Esophagus muscularis mucosa (tissue), 4 donors: ENCODE data around the gene SMIM28. TPM values are rescaled to one million over a fixed set of nuclear protein-coding genes. Genes with fewer than 3 reads are reported as not detected.
"Not testable (repeated sequence)": the region's sequence is repeated elsewhere in the genome, so short reads cannot be mapped to it uniquely, and the experiment has no call there.

ENCODE experiments used
- DNase-seq: peaks from one replicate; pipeline ENCODE4 v3.0.0-alpha.2; 2017; ENCODE audit errors: extremely low spot score
- H3K27ac ChIP-seq, 4 donors: fragments of 200-600 bp; sonication (generic); replicated peaks in 1 of 4; 1 replicate in 3 of 4; 2 replicates in 1 of 4; pipeline ENCODE4 v1.5.1; 2016 to 2019; ENCODE audit warnings: mild to moderate bottlenecking in 1 of 4
- H3K27me3 ChIP-seq, 4 donors: fragments of 200-600 bp; sonication (generic); one replicate each; pipeline versions ENCODE4 v1.5.1 to v1.6.0; 2016 to 2019
- H3K36me3 ChIP-seq, 4 donors: fragments of 200-600 bp; sonication (generic); one replicate each; pipeline ENCODE4 v1.5.1; 2016 to 2019
- H3K4me1 ChIP-seq, 4 donors: fragments of 200-600 bp; sonication (generic); one replicate each; pipeline ENCODE4 v1.5.1; 2016 to 2019
- H3K4me3 ChIP-seq, 4 donors: fragments of 200-600 bp; sonication (generic); 1 replicate in 2 of 4; 2 replicates in 2 of 4; pipeline ENCODE4 v1.5.1; 2016 to 2019; ENCODE audit warnings: mild to moderate bottlenecking in 4 of 4, moderate library complexity in 1 of 4
- H3K9me3 ChIP-seq, 4 donors: fragments of 200-600 bp; sonication (generic); 1 replicate in 3 of 4; 2 replicates in 1 of 4; pipeline ENCODE4 v1.5.1; 2016 to 2019
- EP300 ChIP-seq: sonication (generic); formaldehyde crosslinking; IDR thresholded peaks from one replicate; pipeline ENCODE4 v1.6.1; 2017; ENCODE audit warnings: antibody characterized with exemption
- POLR2A ChIP-seq: fragments of 450-650 bp; IDR thresholded peaks from one replicate; pipeline ENCODE4 v1.6.1; 2017; ENCODE audit warnings: antibody characterized with exemption, moderate library complexity, mild to moderate bottlenecking, low read depth
- POLR2AphosphoS5 ChIP-seq, 2 donors: sonication (generic); formaldehyde crosslinking; IDR thresholded peaks; one replicate each; pipeline ENCODE4 v1.6.1; 2017; ENCODE audit warnings: antibody characterized with exemption in 2 of 2
- WGBS: methylation state at CpG from one replicate; pipeline ENCODE4 v1.1.5; 2018; 5-methylcytosine and 5-hydroxymethylcytosine counted together
- intact Hi-C: fragments of 100-400 bp; cut with DNase I; formaldehyde crosslinking; loops from one replicate; pipeline ENCODE4 v1.15.1; 2023
- total RNA-seq, 4 donors: library from RNA; depleted of rRNA; stranded (reverse); fragments of >200 nt; gene quantifications; one replicate each; pipeline versions ENCODE4 v1.1.0 to v1.2.1, GENCODE V29; 2016
- TF ChIP-seq, protein P1 (sequence below), 3 experiments: fragments of 200-600 bp in 2 of 3; fragments of 450-650 bp in 1 of 3; sonication (generic) in 2 of 3; IDR thresholded peaks; one replicate each; pipeline ENCODE4 v1.5.1; 2017 to 2019; ENCODE audit warnings: antibody characterized with exemption in 3 of 3, mild to moderate bottlenecking in 2 of 3, moderate library complexity in 1 of 3

Gene SMIM28
- total RNA-seq, 4 donors from 2014 or later = 0.50 TPM; not detected in 3

DNA sequence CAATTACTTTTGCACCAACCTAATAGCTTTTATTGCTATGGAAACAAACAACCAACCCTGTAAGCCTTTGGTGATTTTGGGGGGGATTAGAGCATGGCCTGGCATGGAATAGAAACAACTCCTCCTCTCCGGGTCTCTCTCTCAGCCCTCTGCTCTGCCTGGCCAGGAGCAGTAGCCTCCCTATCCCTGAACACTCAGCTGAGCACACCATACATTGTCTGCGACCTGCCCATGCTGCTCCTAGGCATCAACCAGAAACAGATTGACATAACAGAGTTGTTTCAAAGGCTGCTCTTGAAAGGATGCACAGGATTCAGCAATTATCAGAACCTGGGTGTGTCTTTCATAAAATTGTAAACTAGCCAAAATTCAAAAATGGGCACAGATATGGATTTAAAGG is 29.8 kb upstream of the SMIM28 start:
- peaks cover 3 to 10% (median 6%) of the 10 kb centered on the region in 4 donors for H3K4me1 ChIP-seq
- H3K9me3 ChIP-seq = no peaks in the 10 kb centered on the region
- no peaks in the 10 kb centered on the region for H3K27me3 ChIP-seq
- TF ChIP-seq EP300 = no peak
- TF ChIP-seq POLR2A = no peak
- no peak for TF ChIP-seq POLR2AphosphoS5 (IDR thresholded peaks at IDR 0.05)
- TF ChIP-seq, protein P1, sequence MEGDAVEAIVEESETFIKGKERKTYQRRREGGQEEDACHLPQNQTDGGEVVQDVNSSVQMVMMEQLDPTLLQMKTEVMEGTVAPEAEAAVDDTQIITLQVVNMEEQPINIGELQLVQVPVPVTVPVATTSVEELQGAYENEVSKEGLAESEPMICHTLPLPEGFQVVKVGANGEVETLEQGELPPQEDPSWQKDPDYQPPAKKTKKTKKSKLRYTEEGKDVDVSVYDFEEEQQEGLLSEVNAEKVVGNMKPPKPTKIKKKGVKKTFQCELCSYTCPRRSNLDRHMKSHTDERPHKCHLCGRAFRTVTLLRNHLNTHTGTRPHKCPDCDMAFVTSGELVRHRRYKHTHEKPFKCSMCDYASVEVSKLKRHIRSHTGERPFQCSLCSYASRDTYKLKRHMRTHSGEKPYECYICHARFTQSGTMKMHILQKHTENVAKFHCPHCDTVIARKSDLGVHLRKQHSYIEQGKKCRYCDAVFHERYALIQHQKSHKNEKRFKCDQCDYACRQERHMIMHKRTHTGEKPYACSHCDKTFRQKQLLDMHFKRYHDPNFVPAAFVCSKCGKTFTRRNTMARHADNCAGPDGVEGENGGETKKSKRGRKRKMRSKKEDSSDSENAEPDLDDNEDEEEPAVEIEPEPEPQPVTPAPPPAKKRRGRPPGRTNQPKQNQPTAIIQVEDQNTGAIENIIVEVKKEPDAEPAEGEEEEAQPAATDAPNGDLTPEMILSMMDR (IDR thresholded peaks at IDR 0.05) = no peak
- H3K36me3 ChIP-seq = no peaks in the 10 kb centered on the region
- no peak for DNase-seq
- no peak overlapping the region for H3K27ac ChIP-seq
- intact Hi-C loops = no loop called here
- H3K4me3 ChIP-seq = no peak overlapping the region
- WGBS = 88% methylated on average over 1 of the region's 2 CpGs

DNA sequence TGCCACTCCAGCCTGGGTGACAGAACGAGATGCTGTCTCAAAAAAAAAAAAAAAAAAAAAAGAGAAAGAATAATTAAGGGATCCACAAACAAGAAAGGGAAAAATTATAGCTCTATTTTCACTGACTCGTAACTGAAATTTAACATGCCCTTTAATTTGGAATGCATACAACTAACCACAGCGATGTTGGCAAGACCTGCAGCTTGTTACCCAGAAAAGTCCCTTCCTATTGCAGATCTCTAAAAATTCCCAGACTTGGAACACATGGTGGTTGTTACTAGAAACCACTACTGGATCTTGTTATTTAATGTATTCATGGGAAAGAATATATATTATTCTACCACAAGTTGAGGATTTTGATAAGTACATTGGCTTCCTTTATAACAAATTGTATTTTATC is 27.8 kb upstream of the SMIM28 start:
- 78% methylated on average over 3 of the region's 3 CpGs for WGBS
- no peaks in the 10 kb centered on the region for H3K27me3 ChIP-seq
- H3K9me3 ChIP-seq = no peaks in the 10 kb centered on the region
- TF ChIP-seq EP300 = no peak
- TF ChIP-seq POLR2A = no peak
- TF ChIP-seq, protein P1 (IDR thresholded peaks at IDR 0.05) = no peak
- no peak for TF ChIP-seq POLR2AphosphoS5 (IDR thresholded peaks at IDR 0.05)
- peaks cover 3 to 10% (median 6%) of the 10 kb centered on the region in 4 donors for H3K4me1 ChIP-seq
- no peak for DNase-seq
- H3K27ac ChIP-seq = no peak overlapping the region
- no peaks in the 10 kb centered on the region for H3K36me3 ChIP-seq
- intact Hi-C loops = no loop called here
- H3K4me3 ChIP-seq = no peak overlapping the region

DNA sequence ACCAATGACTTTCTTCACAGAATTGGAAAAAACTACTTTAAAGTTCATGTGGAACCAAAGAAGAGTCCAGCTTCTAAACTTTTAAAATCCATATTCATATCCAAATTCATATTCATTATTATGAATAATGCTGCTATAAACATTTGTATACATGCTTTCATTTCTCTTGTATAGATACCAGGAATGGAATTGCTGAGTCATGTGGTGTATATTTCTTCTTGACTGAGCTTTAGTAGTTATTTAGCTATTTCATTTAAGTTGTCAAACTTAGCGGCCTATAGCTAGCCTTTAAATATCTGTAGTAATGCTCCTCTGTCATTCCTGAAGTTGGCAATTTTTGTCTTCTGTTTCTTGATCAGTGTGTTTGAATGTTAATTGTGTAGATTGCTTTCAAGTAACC is 19.8 kb upstream of the SMIM28 start:
- Histone ChIP-seq H3K9me3 (no peaks in the 10 kb centered on the region), H3K27me3 (no peaks in the 10 kb centered on the region), H3K27ac (no peak overlapping the region), H3K4me1 (no peaks in the 10 kb centered on the region), H3K4me3 (no peak overlapping the region), H3K36me3 (no peaks in the 10 kb centered on the region)
- WGBS = 79% methylated on average over 1 of the region's 1 CpG
- no peak for DNase-seq
- intact Hi-C loops = no loop called here
- TF ChIP-seq POLR2AphosphoS5 (IDR thresholded peaks at IDR 0.05) = no peak
- TF ChIP-seq EP300 = no peak
- TF ChIP-seq, protein P1 (IDR thresholded peaks at IDR 0.05) = no peak
- TF ChIP-seq POLR2A = no peak

DNA sequence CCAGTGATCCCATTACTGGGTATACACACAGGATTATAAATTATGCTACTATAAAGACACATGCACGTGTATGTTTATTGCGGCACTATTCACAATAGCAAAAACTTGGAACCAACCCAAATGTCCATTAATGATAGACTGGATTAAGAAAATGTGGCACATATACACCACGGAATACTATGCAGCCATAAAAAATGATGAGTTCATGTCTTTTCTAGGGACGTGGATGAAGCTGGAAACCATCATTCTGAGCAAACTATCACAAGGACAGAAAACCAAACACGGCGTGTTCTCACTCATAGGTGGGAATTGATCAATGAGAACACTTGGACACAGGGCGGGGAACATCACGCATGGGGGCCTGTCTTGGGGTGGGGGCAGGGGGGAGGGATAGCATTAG is 9.0 kb upstream of the SMIM28 start:
- intact Hi-C loops, H3K36me3 ChIP-seq, H3K9me3 ChIP-seq, H3K27ac ChIP-seq, H3K4me1 ChIP-seq, H3K27me3 ChIP-seq, DNase-seq, H3K4me3 ChIP-seq: not testable (repeated sequence)
- 89% methylated on average over 8 of the region's 8 CpGs for WGBS

DNA sequence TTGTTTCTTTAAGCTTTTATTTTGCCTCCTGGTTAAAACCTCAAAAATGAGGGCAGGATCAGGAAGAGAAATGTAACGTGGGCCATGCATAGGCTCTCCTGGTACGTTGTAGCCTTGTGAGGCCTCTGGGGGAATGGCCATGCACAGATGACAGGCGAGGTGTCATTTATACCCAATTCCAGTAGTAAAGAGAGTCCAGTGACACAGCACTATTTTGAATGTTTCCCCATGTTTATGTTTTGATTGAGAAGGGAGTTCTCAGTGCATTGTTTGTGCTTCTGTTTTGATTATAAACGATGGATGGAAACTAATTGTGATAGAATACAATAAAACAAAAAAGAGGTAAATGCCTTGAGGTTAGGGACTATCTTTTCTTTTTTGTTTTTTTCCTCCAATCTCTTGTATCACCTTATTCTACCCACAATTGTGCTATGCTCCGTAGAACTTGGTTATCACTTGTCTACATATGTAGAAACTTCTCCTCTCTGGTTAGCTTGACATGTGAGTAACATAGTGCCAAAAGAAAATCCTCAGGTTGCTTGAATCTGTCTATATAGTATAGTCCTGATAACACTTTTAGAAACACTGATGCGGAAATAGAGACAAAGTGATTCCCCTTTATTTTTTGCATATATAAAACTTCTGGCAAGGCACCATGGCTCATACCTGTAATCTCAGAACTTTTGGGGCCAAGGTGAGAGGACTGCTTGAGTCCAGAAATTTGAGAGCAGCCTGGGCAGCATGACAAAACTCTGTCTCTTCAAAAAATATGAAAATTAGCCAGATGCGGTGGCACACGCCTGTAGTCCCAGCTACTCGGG is 6.9 kb upstream of the SMIM28 start:
- intact Hi-C loops = no loop called here
- H3K36me3 ChIP-seq = no peaks in the 10 kb centered on the region
- no peak for DNase-seq
- H3K4me1 ChIP-seq = no peaks in the 10 kb centered on the region
- no peaks in the 10 kb centered on the region for H3K9me3 ChIP-seq
- TF ChIP-seq POLR2AphosphoS5 (IDR thresholded peaks at IDR 0.05) (no peak), EP300 (no peak), POLR2A (no peak)
- TF ChIP-seq, protein P1 (IDR thresholded peaks at IDR 0.05) = no peak
- H3K27ac ChIP-seq = no peak overlapping the region
- H3K27me3 ChIP-seq = peaks cover 0 to 4% (median 0%) of the 10 kb centered on the region in 4 donors
- H3K4me3 ChIP-seq = no peak overlapping the region
- 77% methylated on average over 9 of the region's 9 CpGs for WGBS
